Large intestine (tissue), 3 donors: ENCODE data around the gene DNASE2B. TPM values are rescaled to one million over a fixed set of nuclear protein-coding genes. Genes with fewer than 3 reads are reported as not detected.
"Not testable (repeated sequence)": the region's sequence is repeated elsewhere in the genome, so short reads cannot be mapped to it uniquely, and the experiment has no call there.

ENCODE experiments used
- DNase-seq, 2 donors: peaks; one replicate each; pipeline versions ENCODE4 v3.0.0 to v3.0.0-alpha.2; 2013
- H3K27ac ChIP-seq: one replicate; pipeline ENCODE4 v1.5.1; 2013; ENCODE audit warnings: low read length
- H3K27me3 ChIP-seq: 2 replicates; pipeline ENCODE4 v1.6.1; 2013; ENCODE audit warnings: low read length; ENCODE audit not compliant: control insufficient read depth, insufficient read depth
- H3K36me3 ChIP-seq: 2 replicates; pipeline ENCODE4 v1.6.1; 2013; ENCODE audit warnings: low read length; ENCODE audit not compliant: control insufficient read depth, insufficient read depth
- H3K4me1 ChIP-seq: one replicate; pipeline ENCODE4 v1.6.1; 2013; ENCODE audit warnings: low read length; ENCODE audit not compliant: control insufficient read depth, insufficient read depth
- H3K4me3 ChIP-seq: one replicate; pipeline ENCODE4 v1.5.1; 2013; ENCODE audit warnings: low read length
- H3K9me3 ChIP-seq: one replicate; pipeline ENCODE4 v1.6.1; 2013; ENCODE audit warnings: mild to moderate bottlenecking, low read depth, low read length, moderate library complexity; ENCODE audit not compliant: control insufficient read depth
- WGBS: methylation state at CpG from one replicate; pipeline ENCODE4 v1.1.5; 2013; ENCODE audit warnings: low lambda C conversion rate; ENCODE audit not compliant: insufficient coverage; 5-methylcytosine and 5-hydroxymethylcytosine counted together
- polyA plus RNA-seq: library from polyadenylated mRNA; unstranded; fragments of 120-200 nt; gene quantifications from one replicate; pipeline ENCODE4 v1.2.1, GENCODE V29; 2013

Gene DNASE2B
- polyA plus RNA-seq, 1 donor: 0.16 TPM

- no peaks in the 10 kb centered on the region for H3K36me3 ChIP-seq
- no peaks in the 10 kb centered on the region for H3K27me3 ChIP-seq
- H3K27ac ChIP-seq: no peak overlapping the region
- H3K9me3 ChIP-seq: no peaks in the 10 kb centered on the region
- H3K4me3 ChIP-seq: no peak overlapping the region
- WGBS: 0% methylated on average over 1 of the region's 11 CpGs
- DNase-seq: peak; percentile 49 to 73
- no peaks in the 10 kb centered on the region for H3K4me1 ChIP-seq
Measured at GRCh38 chr1:84433258-84434080, 35.2 kb downstream of the DNASE2B start.

- Histone ChIP-seq H3K4me3 (no peak overlapping the region), H3K27ac (no peak overlapping the region), H3K27me3 (no peaks in the 10 kb centered on the region), H3K36me3 (no peaks in the 10 kb centered on the region), H3K9me3 (no peaks in the 10 kb centered on the region), H3K4me1 (no peaks in the 10 kb centered on the region)
- no peak for DNase-seq
- WGBS: no CpG with 5 or more reads among the region's 6 CpGs
Measured at GRCh38 chr1:84434081-84434769, 35.9 kb downstream of the DNASE2B start.

- H3K9me3 ChIP-seq: no peaks in the 10 kb centered on the region
- H3K27me3 ChIP-seq: no peaks in the 10 kb centered on the region
- no peak for DNase-seq
- H3K27ac ChIP-seq: no peak overlapping the region
- WGBS: 28% methylated on average over 3 of the region's 4 CpGs
- no peak overlapping the region for H3K4me3 ChIP-seq
- no peaks in the 10 kb centered on the region for H3K36me3 ChIP-seq
- no peaks in the 10 kb centered on the region for H3K4me1 ChIP-seq
Measured at GRCh38 chr1:84434801-84435549, 36.7 kb downstream of the DNASE2B start.

- Histone ChIP-seq H3K4me3 (no peak overlapping the region), H3K36me3 (no peaks in the 10 kb centered on the region), H3K9me3 (no peaks in the 10 kb centered on the region), H3K4me1 (no peaks in the 10 kb centered on the region), H3K27ac (no peak overlapping the region), H3K27me3 (no peaks in the 10 kb centered on the region)
- WGBS: 82% methylated on average over 3 of the region's 5 CpGs
- no peak for DNase-seq
Measured at GRCh38 chr1:84436876-84437655, 38.8 kb downstream of the DNASE2B start.

GRCh38 chr1:84442256-84442655 lies 44.0 kb downstream of the DNASE2B start:
- no peaks in the 10 kb centered on the region for H3K27me3 ChIP-seq
- H3K36me3 ChIP-seq: no peaks in the 10 kb centered on the region
- no peak overlapping the region for H3K27ac ChIP-seq
- no peak overlapping the region for H3K4me3 ChIP-seq
- peak; percentile 56 to 60 for DNase-seq
- H3K4me1 ChIP-seq: no peaks in the 10 kb centered on the region
- H3K9me3 ChIP-seq: no peaks in the 10 kb centered on the region
- 50% methylated on average over 1 of the region's 2 CpGs for WGBS

GRCh38 chr1:84442747-84443646 lies 44.7 kb downstream of the DNASE2B start:
- not testable (repeated sequence) for H3K4me3 ChIP-seq, DNase-seq
- WGBS: no CpG with 5 or more reads among the region's 7 CpGs

GRCh38 chr1:84448704-84449103 lies 50.4 kb downstream of the DNASE2B start:
- H3K27ac ChIP-seq, H3K36me3 ChIP-seq, H3K4me3 ChIP-seq, H3K27me3 ChIP-seq, H3K9me3 ChIP-seq, H3K4me1 ChIP-seq, DNase-seq: not testable (repeated sequence)
- no CpG with 5 or more reads among the region's 3 CpGs for WGBS

More at GRCh38 chr1:84442747-84443646, 44.7 kb downstream of the DNASE2B start:
- not testable (repeated sequence) for H3K27ac ChIP-seq, H3K36me3 ChIP-seq, H3K4me1 ChIP-seq, H3K27me3 ChIP-seq, H3K9me3 ChIP-seq

GRCh38 chr1:84450910-84451309 lies 52.6 kb downstream of the DNASE2B start:
- DNase-seq: no peak
- Histone ChIP-seq H3K27me3 (peaks cover 4% of the 10 kb centered on the region), H3K36me3 (no peaks in the 10 kb centered on the region), H3K27ac (no peak overlapping the region), H3K4me3 (no peak overlapping the region), H3K9me3 (no peaks in the 10 kb centered on the region), H3K4me1 (no peaks in the 10 kb centered on the region)
- WGBS: 80% methylated on average over 1 of the region's 2 CpGs

- no peak for DNase-seq
- Histone ChIP-seq H3K27me3 (peaks cover 7% of the 10 kb centered on the region), H3K9me3 (no peaks in the 10 kb centered on the region), H3K27ac (no peak overlapping the region), H3K36me3 (no peaks in the 10 kb centered on the region), H3K4me3 (no peak overlapping the region), H3K4me1 (no peaks in the 10 kb centered on the region)
- no CpG with 5 or more reads among the region's 3 CpGs for WGBS
Measured at GRCh38 chr1:84452436-84452835, 54.2 kb downstream of the DNASE2B start.
